PC-9 (cell line): ENCODE results near the gene ARHGAP5. TPM values are rescaled to one million over a fixed set of nuclear protein-coding genes. Genes with fewer than 3 reads are reported as not detected.

Experiments used
- BruUV-seq: library from RNA; stranded (reverse); fragments of 400-500 nt; replicated peaks from 2 replicates; lab custom pipeline; 2021; lab: Mats Ljungman, UMichigan
- CTCF ChIA-PET: fragments of 300-600 bp; sonication (Branson Sonifier 250); formaldehyde crosslinking; loops from one replicate; lab custom pipeline; 2022; ENCODE audit warnings: antibody characterized with exemption; lab: Charles Lee
- POLR2A ChIA-PET: fragments of 300-600 bp; sonication (Branson Sonifier 250); formaldehyde crosslinking; loops from one replicate; lab custom pipeline; 2022; ENCODE audit warnings: antibody characterized with exemption; ENCODE audit not compliant: unreplicated experiment; lab: Charles Lee
- DNase-seq, 2 experiments: peaks; one replicate each; pipeline versions ENCODE4 v3.0.0 to v3.0.0-alpha.2; 2015 to 2022; ENCODE audit warnings: mixed read lengths in 1 of 2
- H2AFZ ChIP-seq: fragments of 200-600 bp; sonication (generic); 2 replicates; pipeline ENCODE4 v1.8.1; 2017; ENCODE audit warnings: antibody characterized with exemption
- H3F3A ChIP-seq: fragments of 200-600 bp; sonication (generic); 2 replicates; pipeline ENCODE4 v1.8.1; 2017; ENCODE audit warnings: antibody characterized with exemption, mild to moderate bottlenecking, low read depth; ENCODE audit not compliant: insufficient read depth
- H3K27ac ChIP-seq: fragments of 200-600 bp; sonication (generic); 2 replicates; pipeline ENCODE4 v1.6.1; 2016; ENCODE audit warnings: mixed run types
- H3K27me3 ChIP-seq: fragments of 200-600 bp; sonication (generic); 2 replicates; pipeline ENCODE4 v1.6.1; 2016; ENCODE audit warnings: low read depth, mixed run types; ENCODE audit not compliant: insufficient read depth
- H3K36me3 ChIP-seq: fragments of 200-600 bp; sonication (generic); 2 replicates; pipeline ENCODE4 v1.6.1; 2016; ENCODE audit warnings: low read depth, mixed run types
- H3K4me1 ChIP-seq: fragments of 200-600 bp; sonication (generic); replicated peaks from 2 replicates; pipeline ENCODE4 v1.6.1; 2016; ENCODE audit warnings: mixed run types; ENCODE audit not compliant: insufficient read depth
- H3K4me2 ChIP-seq: fragments of 200-600 bp; sonication (generic); 2 replicates; pipeline ENCODE4 v1.6.1; 2017; ENCODE audit warnings: mixed run types
- H3K4me3 ChIP-seq: fragments of 200-600 bp; sonication (generic); 2 replicates; pipeline ENCODE4 v1.6.1; 2016; ENCODE audit warnings: mixed run types
- H3K79me2 ChIP-seq: fragments of 200-600 bp; sonication (generic); 2 replicates; pipeline ENCODE4 v1.6.1; 2017; ENCODE audit warnings: low read depth, mixed run types
- H3K9me2 ChIP-seq: fragments of 200-600 bp; sonication (generic); 2 replicates; pipeline ENCODE4 v1.8.1; 2017; ENCODE audit warnings: mild to moderate bottlenecking; ENCODE audit not compliant: insufficient read depth
- H3K9me3 ChIP-seq: fragments of 200-600 bp; sonication (generic); 2 replicates; pipeline ENCODE4 v1.8.1; 2016; ENCODE audit warnings: low read depth; ENCODE audit not compliant: insufficient read depth
- H4K20me1 ChIP-seq: fragments of 200-600 bp; sonication (generic); 2 replicates; pipeline ENCODE4 v1.8.1; 2017; ENCODE audit not compliant: insufficient read depth
- EZH2 ChIP-seq: fragments of 200-600 bp; sonication (generic); IDR thresholded peaks from 2 replicates; pipeline ENCODE4 v1.8.0; 2017; ENCODE audit warnings: antibody characterized with exemption, low read depth
- intact Hi-C: fragments of 100-400 bp; cut with micrococcal nuclease; formaldehyde crosslinking; loops from one replicate; pipeline ENCODE4 v1.10.0; 2022; ENCODE audit not compliant: unreplicated experiment
- total RNA-seq: library from RNA; stranded (reverse); gene quantifications from 2 replicates; pipeline ENCODE4 v1.2.3, GENCODE V29; 2021
- TF ChIP-seq, protein P1 (sequence below): fragments of 200-600 bp; sonication (generic); conservative IDR thresholded peaks from 2 replicates; pipeline ENCODE4 v1.6.1; 2017; ENCODE audit warnings: mixed run types, antibody characterized with exemption, mild to moderate bottlenecking, moderate library complexity

The ARHGAP5 gene
- total RNA-seq, 1 experiment from 2014 or later = 58.6 TPM

DNA sequence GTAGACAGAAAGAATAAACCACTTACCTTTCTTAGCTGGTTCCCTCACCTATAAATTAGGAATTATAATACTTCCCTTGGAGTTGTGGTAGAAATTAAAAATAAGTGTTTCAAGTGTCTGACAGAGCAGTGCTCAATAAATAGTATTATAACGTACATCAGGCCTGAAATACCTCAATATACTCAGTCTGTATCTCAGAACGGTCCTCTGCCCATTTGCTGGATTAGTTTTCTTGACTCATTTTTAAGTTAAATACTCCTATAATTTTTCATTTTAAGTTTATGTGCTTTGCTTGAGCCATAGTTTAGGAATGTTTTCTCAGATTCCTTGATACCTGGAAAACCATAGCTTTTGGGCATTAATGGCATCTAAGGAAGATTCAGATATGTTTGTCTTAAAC lies 22.4 kb downstream of the ARHGAP5 start:
- H2AFZ ChIP-seq = no peak overlapping the region
- no peak overlapping the region for H3K4me2 ChIP-seq
- intact Hi-C loops = no loop called here
- no peaks in the 10 kb centered on the region for H3K9me2 ChIP-seq
- no TSS peak for BruUV-seq
- H3K9me3 ChIP-seq = no peaks in the 10 kb centered on the region
- ChIA-PET POLR2A (no interaction called here), CTCF (no interaction called here)
- no peak overlapping the region for H3K4me3 ChIP-seq
- no peak for TF ChIP-seq EZH2
- TF ChIP-seq, protein P1, sequence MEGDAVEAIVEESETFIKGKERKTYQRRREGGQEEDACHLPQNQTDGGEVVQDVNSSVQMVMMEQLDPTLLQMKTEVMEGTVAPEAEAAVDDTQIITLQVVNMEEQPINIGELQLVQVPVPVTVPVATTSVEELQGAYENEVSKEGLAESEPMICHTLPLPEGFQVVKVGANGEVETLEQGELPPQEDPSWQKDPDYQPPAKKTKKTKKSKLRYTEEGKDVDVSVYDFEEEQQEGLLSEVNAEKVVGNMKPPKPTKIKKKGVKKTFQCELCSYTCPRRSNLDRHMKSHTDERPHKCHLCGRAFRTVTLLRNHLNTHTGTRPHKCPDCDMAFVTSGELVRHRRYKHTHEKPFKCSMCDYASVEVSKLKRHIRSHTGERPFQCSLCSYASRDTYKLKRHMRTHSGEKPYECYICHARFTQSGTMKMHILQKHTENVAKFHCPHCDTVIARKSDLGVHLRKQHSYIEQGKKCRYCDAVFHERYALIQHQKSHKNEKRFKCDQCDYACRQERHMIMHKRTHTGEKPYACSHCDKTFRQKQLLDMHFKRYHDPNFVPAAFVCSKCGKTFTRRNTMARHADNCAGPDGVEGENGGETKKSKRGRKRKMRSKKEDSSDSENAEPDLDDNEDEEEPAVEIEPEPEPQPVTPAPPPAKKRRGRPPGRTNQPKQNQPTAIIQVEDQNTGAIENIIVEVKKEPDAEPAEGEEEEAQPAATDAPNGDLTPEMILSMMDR = no peak
- H3F3A ChIP-seq = no peaks in the 10 kb centered on the region
- H4K20me1 ChIP-seq = peaks cover 11% of the 10 kb centered on the region; the same call in 1 of the 2 replicates
- H3K27ac ChIP-seq = no peak overlapping the region
- H3K36me3 ChIP-seq = 0 out of 2 replicates have a peak, but pooled peaks cover 18% of the 10 kb centered on the region
- no peaks in the 10 kb centered on the region for H3K4me1 ChIP-seq
- peaks cover 94% of the 10 kb centered on the region for H3K79me2 ChIP-seq
- DNase-seq = no peak
- H3K27me3 ChIP-seq = no peaks in the 10 kb centered on the region

DNA sequence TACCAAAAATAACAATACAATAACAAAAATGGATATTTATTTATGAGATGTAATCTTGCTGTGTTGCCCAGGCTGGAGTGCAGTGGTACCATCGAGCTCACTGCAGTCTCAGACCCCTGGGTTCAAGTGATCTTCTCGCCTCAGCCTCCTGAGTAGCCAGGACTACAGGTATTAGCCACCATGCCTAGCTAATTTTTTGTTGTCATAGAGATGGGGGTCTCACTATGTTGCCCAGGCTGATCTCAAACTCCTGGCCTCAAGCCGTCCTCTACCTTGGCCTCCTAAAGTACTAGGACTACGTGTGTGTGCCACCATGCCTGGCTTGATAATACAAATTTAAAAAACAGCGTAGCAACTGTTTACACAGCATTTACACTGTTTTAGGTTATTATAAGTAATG lies 23.1 kb downstream of the ARHGAP5 start:
- CTCF ChIA-PET = interaction anchor here (0.6 kb wide), 1 partner anchor 86 kb away, joined by 4 read pairs; no protein-coding TSS in a partner anchor
- no peak overlapping the region for H3K4me2 ChIP-seq
- no peaks in the 10 kb centered on the region for H3K9me3 ChIP-seq
- DNase-seq = no peak
- intact Hi-C loops = no loop called here
- H4K20me1 ChIP-seq = peaks cover 15% of the 10 kb centered on the region; the same call in 1 of the 2 replicates
- no peak overlapping the region for H3K4me3 ChIP-seq
- BruUV-seq = no TSS peak
- no peaks in the 10 kb centered on the region for H3K27me3 ChIP-seq
- H2AFZ ChIP-seq = no peak overlapping the region
- no peaks in the 10 kb centered on the region for H3K4me1 ChIP-seq
- H3K9me2 ChIP-seq = no peaks in the 10 kb centered on the region
- H3K27ac ChIP-seq = no peak overlapping the region
- POLR2A ChIA-PET = no interaction called here
- no peak for TF ChIP-seq EZH2
- TF ChIP-seq, protein P1 = no peak
- H3K79me2 ChIP-seq = peaks cover 94% of the 10 kb centered on the region
- H3K36me3 ChIP-seq = 0 out of 2 replicates have a peak, but pooled peaks cover 12% of the 10 kb centered on the region
- no peaks in the 10 kb centered on the region for H3F3A ChIP-seq

DNA sequence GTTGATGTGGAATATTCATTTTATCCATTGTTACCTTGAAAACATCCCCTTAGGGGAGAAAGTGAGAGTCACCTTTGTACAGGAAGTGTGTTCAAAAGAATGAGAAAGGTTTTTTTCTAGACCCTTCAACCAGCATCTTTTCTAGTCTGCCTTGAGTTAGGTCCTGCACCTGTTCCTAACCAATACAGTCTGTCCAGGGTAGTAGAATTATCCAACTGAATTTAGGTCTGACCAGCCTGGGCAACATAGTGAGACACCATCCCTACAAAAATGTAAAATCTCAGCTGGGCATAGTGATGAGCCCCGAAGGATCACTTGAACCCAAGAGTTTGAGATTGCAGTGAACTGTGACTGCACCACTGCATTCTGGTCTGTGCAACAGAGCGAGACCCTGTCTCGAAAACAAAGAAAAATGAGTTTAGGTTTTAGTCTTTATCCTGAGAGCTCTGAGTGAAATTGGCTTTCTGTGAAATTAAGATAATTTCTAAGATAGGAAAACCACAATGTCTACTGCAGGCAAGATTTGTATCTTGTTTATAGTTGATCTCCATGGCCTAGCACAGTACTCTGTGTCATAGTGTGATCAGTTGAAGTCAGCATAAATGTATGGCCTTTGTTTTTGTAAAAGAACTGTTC lies 25.2 kb downstream of the ARHGAP5 start:
- TF ChIP-seq, protein P1 = no peak
- H3F3A ChIP-seq = no peaks in the 10 kb centered on the region
- intact Hi-C loops = no loop called here
- BruUV-seq = no TSS peak
- no peaks in the 10 kb centered on the region for H3K27me3 ChIP-seq
- H3K9me2 ChIP-seq = no peaks in the 10 kb centered on the region
- H3K4me2 ChIP-seq = no peak overlapping the region
- H3K9me3 ChIP-seq = no peaks in the 10 kb centered on the region
- no peak overlapping the region for H3K4me3 ChIP-seq
- no peak overlapping the region for H2AFZ ChIP-seq
- DNase-seq = no peak
- H3K4me1 ChIP-seq = no peaks in the 10 kb centered on the region
- peaks cover 96% of the 10 kb centered on the region for H3K79me2 ChIP-seq
- no peaks in the 10 kb centered on the region for H3K36me3 ChIP-seq
- no peak overlapping the region for H3K27ac ChIP-seq
- POLR2A ChIA-PET = no interaction called here
- CTCF ChIA-PET = no interaction called here
- H4K20me1 ChIP-seq = peaks cover 15% of the 10 kb centered on the region; the same call in 1 of the 2 replicates
